Hippocampal formation (tissue), 2 donors: Measurements from ENCODE around the gene PSD.
A peak's percentile ranks its signal among the peaks of the same experiment; 100 is the strongest.

Source experiments
- DNase-seq, 2 donors: peaks; one replicate each; lab custom pipeline; 2025; lab: John Stamatoyannopoulos, UW

PSD gene

GRCh38 chr10:102444851-102445250, 26.3 kb upstream of the PSD start:
- no peak for DNase-seq

- no peak for DNase-seq
Measured at GRCh38 chr10:102438374-102438773, 19.8 kb upstream of the PSD start.

GRCh38 chr10:102437515-102437914, 18.9 kb upstream of the PSD start:
- no peak for DNase-seq

DNA sequence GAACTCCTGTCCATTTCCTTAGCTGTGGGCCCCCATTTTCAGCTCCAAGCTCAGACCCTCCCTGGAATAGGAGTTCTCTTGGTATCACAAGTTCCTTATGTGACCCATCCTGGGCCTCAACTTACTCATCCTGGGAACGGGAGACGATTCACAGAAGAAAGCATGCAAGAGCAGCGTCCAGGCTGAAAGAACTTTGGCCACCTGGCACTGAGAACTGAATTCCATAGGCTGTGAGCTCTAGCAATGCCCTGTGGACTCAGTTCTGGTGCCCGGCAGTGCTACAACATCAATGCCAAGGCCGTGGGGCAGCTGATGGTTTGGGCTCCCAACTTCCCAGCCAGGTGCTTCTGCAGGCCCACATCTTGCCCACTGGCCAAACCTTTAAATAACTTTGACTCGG, 17.7 kb upstream of the PSD start:
- DNase-seq: no peak

GRCh38 chr10:102435529-102436233, 17.1 kb upstream of the PSD start:
- no peak for DNase-seq

DNA sequence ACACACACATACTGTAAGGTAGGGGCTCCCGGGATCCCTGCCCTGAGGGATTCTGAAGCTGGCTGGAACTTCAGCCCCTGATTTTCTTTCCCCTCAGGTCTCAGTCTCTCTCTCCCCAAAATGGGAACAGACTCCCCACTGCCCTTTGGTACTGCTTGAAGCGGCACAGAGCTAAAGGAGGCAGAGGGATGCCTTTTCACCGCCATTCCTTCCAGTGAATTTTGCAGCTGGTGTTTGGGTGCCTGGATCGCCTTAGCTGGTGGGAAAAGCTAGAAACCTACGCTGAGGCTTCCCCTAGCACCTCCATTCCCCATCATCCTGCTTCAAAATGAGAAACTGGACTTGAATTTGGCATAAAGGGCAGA, 16.5 kb upstream of the PSD start:
- DNase-seq: no peak

DNA sequence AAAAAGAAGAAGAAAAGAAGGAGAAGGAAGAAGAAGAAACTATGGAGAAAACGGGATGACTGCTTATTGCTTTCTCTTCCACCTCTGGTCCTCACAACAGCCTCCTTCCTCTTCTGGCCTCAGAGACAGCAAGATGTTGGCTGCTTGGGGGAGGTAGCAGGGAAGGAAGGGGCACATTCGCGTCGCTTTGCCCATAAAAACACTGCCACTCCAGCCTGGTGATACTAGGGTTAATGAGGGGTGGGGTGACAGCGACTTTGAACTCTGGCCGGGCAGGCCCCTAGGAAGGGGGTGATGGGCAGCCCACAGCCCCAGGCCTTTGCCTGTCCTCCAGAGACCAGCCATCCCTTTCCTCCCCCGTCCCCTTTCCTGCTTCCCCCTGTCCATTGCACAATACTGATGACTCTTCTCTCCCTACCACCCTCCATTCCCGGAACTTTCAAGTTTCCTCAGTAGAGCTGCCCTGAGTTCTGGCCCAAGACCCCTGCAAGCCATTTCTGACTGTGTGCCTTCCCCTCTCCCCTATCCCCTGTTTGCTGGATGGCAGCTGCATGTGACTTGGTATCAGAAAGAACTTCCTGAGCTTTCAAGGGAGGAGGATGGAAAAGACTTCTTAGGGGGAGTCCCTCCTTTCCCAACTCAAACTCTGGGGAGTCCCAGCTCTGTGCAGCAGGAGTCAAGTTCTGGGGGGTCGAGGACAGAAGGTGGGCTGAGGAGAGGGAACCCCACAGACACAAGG, 16.0 kb upstream of the PSD start:
- no peak for DNase-seq

- DNase-seq: no peak
Measured at GRCh38 chr10:102433619-102434046, 15.0 kb upstream of the PSD start.

GRCh38 chr10:102432162-102432950, 13.8 kb upstream of the PSD start, which contains the start of gene CUEDC2:
Gene CUEDC2 (minus strand): TSS chr10:102432574. CDS start chr10:102425188, 7,386 bp downstream.
- DNase-seq: peak; percentile 94

DNA sequence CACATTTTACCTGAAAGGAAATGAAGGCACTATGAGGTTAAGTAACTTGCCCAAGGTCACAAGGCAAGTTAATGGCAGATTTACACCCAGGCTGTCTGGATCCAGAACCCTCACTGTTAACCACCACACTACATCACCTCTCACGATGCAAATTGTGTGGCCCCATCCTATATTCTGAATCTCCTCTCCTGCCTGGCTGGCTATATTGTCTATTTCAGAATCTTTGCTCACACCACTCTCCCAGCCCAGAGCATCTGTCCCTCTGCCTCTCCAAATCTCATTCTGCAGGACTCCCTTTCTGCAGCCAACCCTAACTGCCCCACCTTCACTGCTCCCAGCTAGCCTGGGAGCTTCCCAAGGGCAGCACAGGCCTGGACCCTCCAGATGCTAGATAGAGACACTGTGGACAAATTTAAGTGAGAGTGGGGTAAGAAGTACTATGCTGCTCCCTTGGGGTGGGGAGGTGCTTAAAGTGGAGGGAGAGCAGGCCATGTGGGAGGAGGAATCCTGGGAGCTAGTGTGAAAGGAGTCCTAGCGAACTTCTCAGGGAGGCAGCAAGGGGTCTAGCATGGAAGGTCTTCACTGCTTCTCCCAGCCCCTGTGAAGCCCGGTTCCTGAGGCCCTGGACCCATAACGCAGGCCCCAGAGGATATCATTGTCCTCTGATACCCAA, 13.0 kb upstream of the PSD start:
- no peak for DNase-seq

DNA sequence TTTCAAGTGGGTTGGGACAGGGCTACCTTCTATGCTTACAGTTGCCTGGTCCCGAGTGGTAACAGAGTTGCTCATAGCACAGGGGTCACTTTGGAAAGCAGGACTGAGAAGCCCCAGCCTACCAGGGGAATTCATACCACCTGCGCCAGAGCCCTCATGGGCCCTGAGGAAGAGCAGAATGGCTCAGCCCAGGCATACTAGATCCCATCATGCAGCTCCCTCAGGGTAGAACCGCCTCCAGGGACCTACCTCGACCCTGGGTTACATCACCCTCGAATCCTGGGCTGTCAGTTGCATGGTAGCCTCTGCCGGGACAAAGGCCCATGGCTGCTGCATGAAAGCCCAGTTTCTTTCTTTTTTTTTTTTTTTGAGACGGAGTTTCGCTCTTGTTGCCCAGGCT, 10.9 kb upstream of the PSD start:
- DNase-seq: no peak

DNA sequence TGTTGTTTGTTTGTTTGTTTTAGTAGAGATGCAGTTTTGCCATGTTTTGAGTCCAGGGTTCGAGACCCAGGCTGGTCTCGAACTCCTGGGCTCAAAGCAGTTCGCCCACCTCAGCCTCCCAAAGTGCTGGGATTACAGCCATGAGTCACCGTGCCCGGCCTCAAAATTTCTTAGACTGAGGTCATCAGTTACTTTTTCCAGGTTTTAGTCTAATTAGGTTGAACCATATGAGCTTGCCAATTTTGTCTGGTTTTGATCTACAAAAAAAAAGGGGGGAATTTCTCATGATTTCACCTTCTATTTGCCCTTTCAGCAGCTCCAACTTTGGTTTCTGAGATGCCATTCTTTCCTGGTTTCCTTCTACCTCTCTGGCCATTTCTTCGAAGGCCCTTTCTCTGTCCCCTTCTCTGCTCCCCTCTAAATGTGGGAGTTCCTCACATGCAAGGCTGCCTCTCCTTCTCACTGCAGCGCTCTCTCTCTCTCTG, 8.3 kb upstream of the PSD start:
- no peak for DNase-seq

DNA sequence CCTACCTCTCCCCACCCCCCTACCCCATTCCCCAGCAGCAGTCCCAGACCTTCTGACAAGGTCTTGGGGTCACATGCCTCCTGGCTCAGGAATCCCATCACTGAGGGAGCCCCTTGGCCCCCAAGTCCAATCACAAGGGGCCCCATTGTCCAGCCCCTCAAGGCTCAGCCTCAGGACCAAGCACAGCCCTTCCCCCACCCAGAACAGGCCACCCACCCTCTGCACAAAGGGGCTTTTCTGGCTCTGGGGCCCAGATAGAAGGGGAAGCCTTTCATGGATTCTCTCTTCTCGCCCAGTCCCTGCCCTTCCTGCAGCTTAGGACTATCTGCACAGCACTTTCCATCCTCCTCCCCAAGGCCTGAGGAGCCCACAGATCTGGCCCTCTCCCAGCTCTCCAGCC, 6.9 kb upstream of the PSD start:
- DNase-seq: no peak

DNA sequence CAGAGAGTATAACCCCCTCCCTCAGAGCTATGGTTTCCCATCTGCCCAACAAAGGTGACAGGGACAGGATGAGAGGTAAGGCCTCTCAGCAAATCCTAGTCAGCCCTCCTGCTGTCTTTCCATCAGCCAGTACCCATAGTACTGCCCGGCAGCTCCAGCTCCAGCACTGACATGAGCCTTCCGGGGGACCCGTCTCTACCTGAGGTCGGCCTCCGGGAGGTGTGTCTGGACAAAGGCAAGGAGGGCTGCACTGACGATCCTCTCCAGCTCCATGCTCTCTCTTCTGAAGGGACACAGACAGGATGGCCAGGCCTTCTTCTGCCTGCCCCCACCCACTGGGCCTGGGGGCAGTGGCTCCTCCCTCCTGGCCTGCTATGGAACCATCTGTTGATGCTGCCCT, 6.3 kb upstream of the PSD start:
- DNase-seq: no peak

GRCh38 chr10:102424145-102424544, 5.6 kb upstream of the PSD start:
- DNase-seq: no peak

- DNase-seq: no peak
Measured at GRCh38 chr10:102423372-102423968, 4.9 kb upstream of the PSD start.

- peak in 1 of 2 donors; percentile 62 for DNase-seq
Measured at GRCh38 chr10:102422545-102423129, 4.1 kb upstream of the PSD start.

GRCh38 chr10:102421757-102422512, 3.4 kb upstream of the PSD start:
- no peak for DNase-seq

DNA sequence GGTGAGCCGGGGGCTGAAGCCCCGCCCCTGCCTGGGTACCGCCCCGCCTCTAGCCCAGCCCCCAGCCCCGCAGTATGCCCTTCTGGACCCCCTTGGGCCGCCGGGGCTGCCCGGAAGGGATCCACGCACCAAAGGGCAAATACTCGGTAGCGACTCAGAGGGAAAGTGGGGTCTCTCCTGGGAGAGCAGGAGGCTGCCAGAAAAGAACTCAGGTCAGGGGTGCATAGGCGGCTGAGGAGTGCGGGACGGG, 2.8 kb upstream of the PSD start:
- DNase-seq: no peak

GRCh38 chr10:102420714-102421506, 2.3 kb upstream of the PSD start, which contains the start of gene FBXL15:
Gene FBXL15 (plus strand): TSS chr10:102420836. CDS start chr10:102421130, 294 bp downstream.
- peak; percentile 92 to 96 for DNase-seq
